T1000 (cell line): ENCODE data around the gene OR9K2.
"Not testable (repeated sequence)": the region's sequence is repeated elsewhere in the genome, so short reads cannot be mapped to it uniquely, and the experiment has no call there.

Source experiments
- DNase-seq: peaks from one replicate; lab custom pipeline; 2025; ENCODE audit warnings: mixed read lengths; lab: John Stamatoyannopoulos, UW

OR9K2 gene

GRCh38 chr12:55126106-55126505 lies at the start of gene OR9K2:
OR9K2 (plus strand) TSS chr12:55126406; CDS start chr12:55129835, 3,429 bp downstream.
- no peak for DNase-seq

GRCh38 chr12:55092579-55092978 lies 33.6 kb upstream of the OR9K2 start:
- no peak for DNase-seq

GRCh38 chr12:55112378-55112875 lies 13.8 kb upstream of the OR9K2 start:
- DNase-seq, result no peak

- DNase-seq, result no peak
Measured at GRCh38 chr12:55116152-55116551, 10.1 kb upstream of the OR9K2 start.

- no peak for DNase-seq
Measured at GRCh38 chr12:55132816-55133215, 6.6 kb downstream of the OR9K2 start.

GRCh38 chr12:55142669-55143565 lies 16.7 kb downstream of the OR9K2 start:
- no peak for DNase-seq

- DNase-seq, result no peak
Measured at GRCh38 chr12:55143566-55143870, 17.3 kb downstream of the OR9K2 start.

- not testable (repeated sequence) for DNase-seq
Measured at GRCh38 chr12:55167010-55167640, 40.9 kb downstream of the OR9K2 start.

GRCh38 chr12:55171445-55171844 lies 45.2 kb downstream of the OR9K2 start:
- no peak for DNase-seq

GRCh38 chr12:55171846-55172245 lies 45.6 kb downstream of the OR9K2 start:
- DNase-seq, result not testable (repeated sequence)

GRCh38 chr12:55172686-55173085 lies 46.5 kb downstream of the OR9K2 start:
- no peak for DNase-seq

GRCh38 chr12:55173456-55173855 lies 47.2 kb downstream of the OR9K2 start:
- no peak for DNase-seq
